Neural cell (in vitro differentiated cells): ENCODE results near the gene CHD1. TPM values are rescaled to one million over a fixed set of nuclear protein-coding genes. Genes with fewer than 3 reads are reported as not detected.

Experiments used
- H2AFZ ChIP-seq: fragments of 200-600, 300-800 bp; sonication (generic), shearing (Covaris generic); 2 replicates; pipeline ENCODE4 v1.6.0; 2014; ENCODE audit warnings: low read depth, mild to moderate bottlenecking, antibody characterized with exemption, low read length, moderate library complexity
- H3F3A ChIP-seq: fragments of 200-600 bp; shearing (Covaris generic); 2 replicates; pipeline ENCODE4 v1.6.1; 2016; ENCODE audit warnings: mild to moderate bottlenecking, moderate library complexity, mixed read lengths, antibody characterized with exemption, low read length; ENCODE audit not compliant: insufficient read depth, poor library complexity, severe bottlenecking
- H3K27ac ChIP-seq: fragments of 200-600, 300-800 bp; sonication (generic), shearing (Covaris generic); 2 replicates; pipeline ENCODE4 v1.5.1; 2014; ENCODE audit warnings: mild to moderate bottlenecking, low read length, moderate library complexity
- H3K27me3 ChIP-seq: fragments of 300-800, 200-600 bp; sonication (generic), shearing (Covaris generic); 2 replicates; pipeline ENCODE4 v1.6.0; 2014; ENCODE audit warnings: mild to moderate bottlenecking, low read depth, low read length, moderate library complexity; ENCODE audit not compliant: insufficient read depth
- H3K36me3 ChIP-seq: fragments of 300-800, 200-600 bp; sonication (generic), shearing (Covaris generic); 2 replicates; pipeline ENCODE4 v1.5.1; 2014; ENCODE audit warnings: mild to moderate bottlenecking, antibody characterized with exemption, low read length, moderate library complexity; ENCODE audit not compliant: insufficient read depth
- H3K4me2 ChIP-seq: fragments of 300-800, 200-600 bp; sonication (generic), shearing (Covaris generic); 2 replicates; pipeline ENCODE4 v1.6.0; 2014; ENCODE audit warnings: mild to moderate bottlenecking, low read length
- H3K4me3 ChIP-seq: fragments of 300-800, 200-600 bp; sonication (generic), shearing (Covaris generic); 2 replicates; pipeline ENCODE4 v1.5.1; 2014; ENCODE audit warnings: mild to moderate bottlenecking, low read length, moderate library complexity
- H3K79me2 ChIP-seq: fragments of 200-600 bp; shearing (Covaris generic); replicated peaks from 2 replicates; pipeline ENCODE4 v1.6.0; 2014; ENCODE audit warnings: mild to moderate bottlenecking, low read length, moderate library complexity; ENCODE audit not compliant: insufficient read depth
- H3K9ac ChIP-seq: fragments of 300-800, 200-600 bp; sonication (generic), shearing (Covaris generic); 2 replicates; pipeline ENCODE4 v1.6.1; 2016; ENCODE audit warnings: mild to moderate bottlenecking, low read length, mixed read lengths
- H3K9me2 ChIP-seq: fragments of 200-600 bp; shearing (Covaris generic); 2 replicates; pipeline ENCODE4 v1.6.1; 2016; ENCODE audit warnings: mild to moderate bottlenecking, low read length, mixed read lengths; ENCODE audit not compliant: insufficient read depth
- H3K9me3 ChIP-seq: fragments of 200-600, 300-800 bp; sonication (generic), shearing (Covaris generic); 2 replicates; pipeline ENCODE4 v1.6.1; 2016; ENCODE audit warnings: mild to moderate bottlenecking, mixed run types, low read length, moderate library complexity, mixed read lengths
- H4K20me1 ChIP-seq: fragments of 200-600 bp; shearing (Covaris generic); 2 replicates; pipeline ENCODE4 v1.6.1; 2016; ENCODE audit warnings: mild to moderate bottlenecking, mixed run types; ENCODE audit not compliant: insufficient read depth
- EP300 ChIP-seq: fragments of 450-650 bp; conservative IDR thresholded peaks from 2 replicates; pipeline ENCODE4 v1.6.1; 2014; ENCODE audit warnings: antibody characterized with exemption, mild to moderate bottlenecking, moderate library complexity; ENCODE audit not compliant: poor library complexity, severe bottlenecking
- EZH2 ChIP-seq: fragments of 200-600, 300-800 bp; shearing (Covaris generic), sonication (generic); IDR thresholded peaks from 2 replicates; pipeline ENCODE4 v1.6.1; 2014; ENCODE audit warnings: antibody characterized with exemption, low read length, borderline replicate concordance, mild to moderate bottlenecking; ENCODE audit not compliant: insufficient read depth, poor library complexity, severe bottlenecking
- MXI1 ChIP-seq: fragments of 450-650 bp; conservative IDR thresholded peaks from 2 replicates; pipeline ENCODE4 v1.6.1; 2014; ENCODE audit warnings: antibody characterized with exemption, mild to moderate bottlenecking; ENCODE audit not compliant: poor library complexity, severe bottlenecking
- POLR2AphosphoS5 ChIP-seq: IDR thresholded peaks from 2 replicates; pipeline ENCODE4 v1.6.1; 2012
- RAD21 ChIP-seq: fragments of 450-650 bp; conservative IDR thresholded peaks from 2 replicates; pipeline ENCODE4 v1.6.1; 2014; ENCODE audit warnings: antibody characterized with exemption, mild to moderate bottlenecking, moderate library complexity
- SMC3 ChIP-seq: fragments of 450-650 bp; conservative IDR thresholded peaks from 2 replicates; pipeline ENCODE4 v1.6.1; 2014; ENCODE audit warnings: antibody characterized with exemption, mild to moderate bottlenecking, moderate library complexity; ENCODE audit not compliant: poor library complexity
- TAF1 ChIP-seq: IDR thresholded peaks from 2 replicates; pipeline ENCODE4 v1.6.1; 2012; ENCODE audit warnings: low read depth
- polyA plus RNA-seq: library from polyadenylated mRNA; depleted of rRNA; stranded (reverse); fragments of >200 nt; gene quantifications from 2 replicates; pipeline ENCODE4 v1.2.3, GENCODE V29; 2014
- TF ChIP-seq, protein P1 (sequence below): fragments of 450-650 bp; IDR thresholded peaks from 2 replicates; pipeline ENCODE4 v1.5.1; 2014; ENCODE audit warnings: antibody characterized with exemption, mild to moderate bottlenecking, moderate library complexity; ENCODE audit not compliant: poor library complexity, severe bottlenecking
- TF ChIP-seq, protein P2 (sequence below): IDR thresholded peaks from 2 replicates; pipeline ENCODE4 v1.6.1; 2012; ENCODE audit warnings: borderline replicate concordance

Gene CHD1
- polyA plus RNA-seq, 1 donor from 2014 or later: 64.5 TPM

DNA sequence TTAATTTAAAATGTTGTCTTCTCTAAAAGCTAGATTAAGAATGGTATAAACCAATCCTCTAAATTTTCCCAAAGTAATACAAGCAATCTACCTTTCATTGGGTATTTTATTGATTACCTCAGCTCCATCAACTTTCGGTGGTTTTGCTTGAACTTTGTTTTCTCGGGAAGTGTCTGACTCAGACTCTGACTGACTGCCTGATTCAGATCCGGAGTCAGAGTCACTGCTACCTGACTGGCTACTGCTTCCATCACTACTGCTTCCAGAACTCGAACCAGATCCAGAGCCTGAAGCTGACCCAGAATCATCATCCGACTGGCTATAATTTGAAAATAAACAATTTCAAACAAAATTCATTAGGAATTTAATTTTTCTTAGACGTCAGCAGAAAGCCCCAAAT is 24.0 kb downstream of the CHD1 start:
- Histone ChIP-seq H3K27me3 (no peaks in the 10 kb centered on the region), H3K79me2 (peaks cover 53% of the 10 kb centered on the region), H3K36me3 (no peaks in the 10 kb centered on the region), H3K4me3 (no peak overlapping the region), H2AFZ (no peak overlapping the region), H3K9me3 (no peaks in the 10 kb centered on the region), H3K9ac (no peak overlapping the region), H3K27ac (no peak overlapping the region), H3F3A (no peaks in the 10 kb centered on the region), H3K4me2 (no peak overlapping the region), H3K9me2 (no peaks in the 10 kb centered on the region), H4K20me1 (no peaks in the 10 kb centered on the region)
- no peak for TF ChIP-seq EZH2
- no peak for TF ChIP-seq EP300
- no peak for TF ChIP-seq SMC3
- TF ChIP-seq MXI1: no peak
- TF ChIP-seq, protein P1, sequence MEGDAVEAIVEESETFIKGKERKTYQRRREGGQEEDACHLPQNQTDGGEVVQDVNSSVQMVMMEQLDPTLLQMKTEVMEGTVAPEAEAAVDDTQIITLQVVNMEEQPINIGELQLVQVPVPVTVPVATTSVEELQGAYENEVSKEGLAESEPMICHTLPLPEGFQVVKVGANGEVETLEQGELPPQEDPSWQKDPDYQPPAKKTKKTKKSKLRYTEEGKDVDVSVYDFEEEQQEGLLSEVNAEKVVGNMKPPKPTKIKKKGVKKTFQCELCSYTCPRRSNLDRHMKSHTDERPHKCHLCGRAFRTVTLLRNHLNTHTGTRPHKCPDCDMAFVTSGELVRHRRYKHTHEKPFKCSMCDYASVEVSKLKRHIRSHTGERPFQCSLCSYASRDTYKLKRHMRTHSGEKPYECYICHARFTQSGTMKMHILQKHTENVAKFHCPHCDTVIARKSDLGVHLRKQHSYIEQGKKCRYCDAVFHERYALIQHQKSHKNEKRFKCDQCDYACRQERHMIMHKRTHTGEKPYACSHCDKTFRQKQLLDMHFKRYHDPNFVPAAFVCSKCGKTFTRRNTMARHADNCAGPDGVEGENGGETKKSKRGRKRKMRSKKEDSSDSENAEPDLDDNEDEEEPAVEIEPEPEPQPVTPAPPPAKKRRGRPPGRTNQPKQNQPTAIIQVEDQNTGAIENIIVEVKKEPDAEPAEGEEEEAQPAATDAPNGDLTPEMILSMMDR: no peak
- TF ChIP-seq, protein P2, sequence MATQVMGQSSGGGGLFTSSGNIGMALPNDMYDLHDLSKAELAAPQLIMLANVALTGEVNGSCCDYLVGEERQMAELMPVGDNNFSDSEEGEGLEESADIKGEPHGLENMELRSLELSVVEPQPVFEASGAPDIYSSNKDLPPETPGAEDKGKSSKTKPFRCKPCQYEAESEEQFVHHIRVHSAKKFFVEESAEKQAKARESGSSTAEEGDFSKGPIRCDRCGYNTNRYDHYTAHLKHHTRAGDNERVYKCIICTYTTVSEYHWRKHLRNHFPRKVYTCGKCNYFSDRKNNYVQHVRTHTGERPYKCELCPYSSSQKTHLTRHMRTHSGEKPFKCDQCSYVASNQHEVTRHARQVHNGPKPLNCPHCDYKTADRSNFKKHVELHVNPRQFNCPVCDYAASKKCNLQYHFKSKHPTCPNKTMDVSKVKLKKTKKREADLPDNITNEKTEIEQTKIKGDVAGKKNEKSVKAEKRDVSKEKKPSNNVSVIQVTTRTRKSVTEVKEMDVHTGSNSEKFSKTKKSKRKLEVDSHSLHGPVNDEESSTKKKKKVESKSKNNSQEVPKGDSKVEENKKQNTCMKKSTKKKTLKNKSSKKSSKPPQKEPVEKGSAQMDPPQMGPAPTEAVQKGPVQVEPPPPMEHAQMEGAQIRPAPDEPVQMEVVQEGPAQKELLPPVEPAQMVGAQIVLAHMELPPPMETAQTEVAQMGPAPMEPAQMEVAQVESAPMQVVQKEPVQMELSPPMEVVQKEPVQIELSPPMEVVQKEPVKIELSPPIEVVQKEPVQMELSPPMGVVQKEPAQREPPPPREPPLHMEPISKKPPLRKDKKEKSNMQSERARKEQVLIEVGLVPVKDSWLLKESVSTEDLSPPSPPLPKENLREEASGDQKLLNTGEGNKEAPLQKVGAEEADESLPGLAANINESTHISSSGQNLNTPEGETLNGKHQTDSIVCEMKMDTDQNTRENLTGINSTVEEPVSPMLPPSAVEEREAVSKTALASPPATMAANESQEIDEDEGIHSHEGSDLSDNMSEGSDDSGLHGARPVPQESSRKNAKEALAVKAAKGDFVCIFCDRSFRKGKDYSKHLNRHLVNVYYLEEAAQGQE: no peak
- TF ChIP-seq POLR2AphosphoS5: no peak
- TF ChIP-seq RAD21: no peak
- no peak for TF ChIP-seq TAF1

DNA sequence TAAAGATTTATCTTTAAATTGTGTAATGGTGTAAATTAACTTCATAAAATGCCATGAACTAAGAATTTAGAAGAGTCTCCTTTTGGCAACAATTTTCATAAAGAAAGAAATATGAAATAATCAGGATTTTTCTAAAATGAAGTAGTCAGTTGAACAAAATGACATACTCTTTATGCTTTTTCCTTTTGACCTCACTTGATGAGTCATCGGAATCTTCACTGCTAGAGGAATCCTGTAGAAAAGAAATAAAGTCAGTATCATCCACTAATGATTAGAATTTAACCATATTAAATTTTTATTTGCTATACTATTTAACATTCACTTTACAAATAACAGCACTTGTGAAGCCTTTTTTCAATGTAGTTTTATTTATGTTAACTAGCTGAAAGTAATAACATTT is 26.1 kb downstream of the CHD1 start:
- Histone ChIP-seq H4K20me1 (no peaks in the 10 kb centered on the region), H3K36me3 (peaks cover 5% of the 10 kb centered on the region), H3K4me2 (no peak overlapping the region), H3K4me3 (no peak overlapping the region), H3K9me2 (no peaks in the 10 kb centered on the region), H3K27ac (no peak overlapping the region), H3K27me3 (no peaks in the 10 kb centered on the region), H3K9ac (no peak overlapping the region), H3K79me2 (peaks cover 34% of the 10 kb centered on the region), H3F3A (no peaks in the 10 kb centered on the region), H2AFZ (no peak overlapping the region), H3K9me3 (no peaks in the 10 kb centered on the region)
- TF ChIP-seq POLR2AphosphoS5 (no peak), SMC3 (no peak), RAD21 (no peak), TAF1 (no peak), EP300 (no peak), EZH2 (no peak), MXI1 (no peak)
- TF ChIP-seq, protein P2: no peak
- TF ChIP-seq, protein P1: no peak
